ENCODE results near the gene SYNPO. TPM values are rescaled to one million over a fixed set of nuclear protein-coding genes. Genes with fewer than 3 reads are reported as not detected.

SYNPO gene
- polyA plus RNA-seq (2013) = 0.12 TPM

- Histone ChIP-seq H3K27ac (ENCODE audit: insufficient read depth in 1 of 2, low read depth in 1 of 2, low read length in 2 of 2, poor library complexity in 1 of 2, severe bottlenecking in 2 of 2) (no peak within 1 kb of the TSS), H3K4me1 (ENCODE audit: control extremely low read depth in 1 of 4, control insufficient read depth in 4 of 4, insufficient read depth in 4 of 4, low read length in 3 of 4) (peaks cover 0 to 6% (median 4%) of the 10 kb centered on the region in 4 experiments), H3K27me3 (replicated peaks in 2 of 5; ENCODE audit: control insufficient read depth in 4 of 5, insufficient read depth in 5 of 5, low read length in 4 of 5) (no peaks in the 10 kb centered on the region), H3K9me3 (ENCODE audit: control extremely low read depth in 1 of 5, control insufficient read depth in 4 of 5, insufficient read depth in 2 of 5, low read depth in 1 of 5, low read length in 4 of 5) (no peaks in the 10 kb centered on the region), H3K4me3 (ENCODE audit: control insufficient read depth in 1 of 7, extremely low read depth in 1 of 7, insufficient read depth in 4 of 7, low read depth in 2 of 7, low read length in 6 of 7) (no peak within 1 kb of the TSS), H3K36me3 (ENCODE audit: control insufficient read depth in 4 of 4, insufficient read depth in 4 of 4, low read length in 3 of 4) (no peaks in the 10 kb centered on the region)
- WGBS (ENCODE audit: insufficient coverage) = 92% methylated on average over 11 of the region's 14 CpGs
- ChIA-PET CTCF (interaction anchor here (1.3 to 1.5 kb wide), 2 partner anchors 16 to 21 kb away, joined by 3 read pairs; partner anchors contain the start of gene MYOZ3), POLR2A (no interaction called here)
- no peak for DNase-seq
Observed at GRCh38 chr5:150640311-150641005, at the start of gene SYNPO. TSS of gene SYNPO (plus strand) at chr5:150640660. CDS start at chr5:150648276, 7,616 bp downstream.

- Histone ChIP-seq H3K27ac (ENCODE audit: insufficient read depth in 1 of 2, low read depth in 1 of 2, low read length in 2 of 2, poor library complexity in 1 of 2, severe bottlenecking in 2 of 2) (no peak overlapping the region), H3K9me3 (ENCODE audit: control extremely low read depth in 1 of 5, control insufficient read depth in 4 of 5, insufficient read depth in 2 of 5, low read depth in 1 of 5, low read length in 4 of 5) (no peaks in the 10 kb centered on the region), H3K4me1 (ENCODE audit: control extremely low read depth in 1 of 4, control insufficient read depth in 4 of 4, insufficient read depth in 4 of 4, low read length in 3 of 4) (peaks cover 0 to 16% (median 3%) of the 10 kb centered on the region in 4 experiments), H3K27me3 (replicated peaks in 2 of 5; ENCODE audit: control insufficient read depth in 4 of 5, insufficient read depth in 5 of 5, low read length in 4 of 5) (no peaks in the 10 kb centered on the region), H3K4me3 (ENCODE audit: control insufficient read depth in 1 of 7, extremely low read depth in 1 of 7, insufficient read depth in 4 of 7, low read depth in 2 of 7, low read length in 6 of 7) (no peak overlapping the region), H3K36me3 (ENCODE audit: control insufficient read depth in 4 of 4, insufficient read depth in 4 of 4, low read length in 3 of 4) (no peaks in the 10 kb centered on the region)
- 95% methylated on average over 11 of the region's 12 CpGs for WGBS (ENCODE audit: insufficient coverage)
- CTCF ChIA-PET = interaction anchor here (1.2 kb wide), 1 partner anchor 28 kb away, joined by 3 read pairs; no protein-coding TSS in a partner anchor
- POLR2A ChIA-PET = no interaction called here
- DNase-seq = no peak
Observed at GRCh38 chr5:150590979-150591695, 49.3 kb upstream of the SYNPO start.

- no peak for DNase-seq
- Histone ChIP-seq H3K9me3 (ENCODE audit: control extremely low read depth in 1 of 5, control insufficient read depth in 4 of 5, insufficient read depth in 2 of 5, low read depth in 1 of 5, low read length in 4 of 5) (no peaks in the 10 kb centered on the region), H3K36me3 (ENCODE audit: control insufficient read depth in 4 of 4, insufficient read depth in 4 of 4, low read length in 3 of 4) (no peaks in the 10 kb centered on the region), H3K4me1 (ENCODE audit: control extremely low read depth in 1 of 4, control insufficient read depth in 4 of 4, insufficient read depth in 4 of 4, low read length in 3 of 4) (peaks cover 0 to 23% (median 7%) of the 10 kb centered on the region in 4 experiments), H3K4me3 (ENCODE audit: control insufficient read depth in 1 of 7, extremely low read depth in 1 of 7, insufficient read depth in 4 of 7, low read depth in 2 of 7, low read length in 6 of 7) (no peak overlapping the region), H3K27me3 (replicated peaks in 2 of 5; ENCODE audit: control insufficient read depth in 4 of 5, insufficient read depth in 5 of 5, low read length in 4 of 5) (no peaks in the 10 kb centered on the region), H3K27ac (ENCODE audit: insufficient read depth in 1 of 2, low read depth in 1 of 2, low read length in 2 of 2, poor library complexity in 1 of 2, severe bottlenecking in 2 of 2) (no peak overlapping the region)
- CTCF ChIA-PET = interaction anchor here (1.1 to 1.9 kb wide), 4 partner anchors 10 to 21 kb away, joined by 3 to 7 read pairs (median 3); no protein-coding TSS in a partner anchor
- no CpG with 5 or more reads among the region's 4 CpGs for WGBS (ENCODE audit: insufficient coverage)
- POLR2A ChIA-PET = interaction anchor here (0.6 kb wide), 1 partner anchor 10 kb away, joined by 3 read pairs; no protein-coding TSS in a partner anchor
Observed at GRCh38 chr5:150593593-150593992, 46.9 kb upstream of the SYNPO start.

GRCh38 chr5:150593996-150594395, 46.5 kb upstream of the SYNPO start:
- H3K4me3 ChIP-seq (ENCODE audit: control insufficient read depth in 1 of 7, extremely low read depth in 1 of 7, insufficient read depth in 4 of 7, low read depth in 2 of 7, low read length in 6 of 7) = no peak overlapping the region
- ChIA-PET POLR2A (interaction anchor here (0.6 kb wide), 1 partner anchor 9 kb away, joined by 3 read pairs; no protein-coding TSS in a partner anchor), CTCF (interaction anchor here (1.2 to 1.4 kb wide), 3 partner anchors 20 to 26 kb away, joined by 3 to 4 read pairs (median 3); no protein-coding TSS in a partner anchor)
- 98% methylated on average over 6 of the region's 7 CpGs for WGBS (ENCODE audit: insufficient coverage)
- DNase-seq = no peak
- peaks cover 0 to 23% (median 7%) of the 10 kb centered on the region in 4 experiments for H3K4me1 ChIP-seq (ENCODE audit: control extremely low read depth in 1 of 4, control insufficient read depth in 4 of 4, insufficient read depth in 4 of 4, low read length in 3 of 4)
- H3K27ac ChIP-seq (ENCODE audit: insufficient read depth in 1 of 2, low read depth in 1 of 2, low read length in 2 of 2, poor library complexity in 1 of 2, severe bottlenecking in 2 of 2) = no peak overlapping the region
- H3K9me3 ChIP-seq (ENCODE audit: control extremely low read depth in 1 of 5, control insufficient read depth in 4 of 5, insufficient read depth in 2 of 5, low read depth in 1 of 5, low read length in 4 of 5) = no peaks in the 10 kb centered on the region
- H3K27me3 ChIP-seq (replicated peaks in 2 of 5; ENCODE audit: control insufficient read depth in 4 of 5, insufficient read depth in 5 of 5, low read length in 4 of 5) = no peaks in the 10 kb centered on the region
- H3K36me3 ChIP-seq (ENCODE audit: control insufficient read depth in 4 of 4, insufficient read depth in 4 of 4, low read length in 3 of 4) = no peaks in the 10 kb centered on the region

- CTCF ChIA-PET = no interaction called here
- Histone ChIP-seq H3K27me3 (replicated peaks in 2 of 5; ENCODE audit: control insufficient read depth in 4 of 5, insufficient read depth in 5 of 5, low read length in 4 of 5) (no peaks in the 10 kb centered on the region), H3K27ac (ENCODE audit: insufficient read depth in 1 of 2, low read depth in 1 of 2, low read length in 2 of 2, poor library complexity in 1 of 2, severe bottlenecking in 2 of 2) (no peak overlapping the region), H3K9me3 (ENCODE audit: control extremely low read depth in 1 of 5, control insufficient read depth in 4 of 5, insufficient read depth in 2 of 5, low read depth in 1 of 5, low read length in 4 of 5) (no peaks in the 10 kb centered on the region), H3K4me1 (ENCODE audit: control extremely low read depth in 1 of 4, control insufficient read depth in 4 of 4, insufficient read depth in 4 of 4, low read length in 3 of 4) (peaks cover 0 to 23% (median 8%) of the 10 kb centered on the region in 4 experiments), H3K4me3 (ENCODE audit: control insufficient read depth in 1 of 7, extremely low read depth in 1 of 7, insufficient read depth in 4 of 7, low read depth in 2 of 7, low read length in 6 of 7) (no peak overlapping the region), H3K36me3 (ENCODE audit: control insufficient read depth in 4 of 4, insufficient read depth in 4 of 4, low read length in 3 of 4) (no peaks in the 10 kb centered on the region)
- POLR2A ChIA-PET = no interaction called here
- WGBS (ENCODE audit: insufficient coverage) = 64% methylated on average over 6 of the region's 12 CpGs
- DNase-seq = peak; percentile 6 to 38 (median 25)
Observed at GRCh38 chr5:150595466-150596031, 44.9 kb upstream of the SYNPO start.

- H3K36me3 ChIP-seq (ENCODE audit: control insufficient read depth in 4 of 4, insufficient read depth in 4 of 4, low read length in 3 of 4) = no peaks in the 10 kb centered on the region
- ChIA-PET POLR2A (no interaction called here), CTCF (interaction anchor here (0.6 kb wide), 1 partner anchor 59 kb away, joined by 4 read pairs; no protein-coding TSS in a partner anchor)
- H3K4me1 ChIP-seq (ENCODE audit: control extremely low read depth in 1 of 4, control insufficient read depth in 4 of 4, insufficient read depth in 4 of 4, low read length in 3 of 4) = peaks cover 0 to 23% (median 8%) of the 10 kb centered on the region in 4 experiments
- H3K27ac ChIP-seq (ENCODE audit: insufficient read depth in 1 of 2, low read depth in 1 of 2, low read length in 2 of 2, poor library complexity in 1 of 2, severe bottlenecking in 2 of 2) = no peak overlapping the region
- 96% methylated on average over 9 of the region's 9 CpGs for WGBS (ENCODE audit: insufficient coverage)
- H3K27me3 ChIP-seq (replicated peaks in 2 of 5; ENCODE audit: control insufficient read depth in 4 of 5, insufficient read depth in 5 of 5, low read length in 4 of 5) = no peaks in the 10 kb centered on the region
- H3K4me3 ChIP-seq (ENCODE audit: control insufficient read depth in 1 of 7, extremely low read depth in 1 of 7, insufficient read depth in 4 of 7, low read depth in 2 of 7, low read length in 6 of 7) = no peak overlapping the region
- no peaks in the 10 kb centered on the region for H3K9me3 ChIP-seq (ENCODE audit: control extremely low read depth in 1 of 5, control insufficient read depth in 4 of 5, insufficient read depth in 2 of 5, low read depth in 1 of 5, low read length in 4 of 5)
- no peak for DNase-seq
Observed at GRCh38 chr5:150596313-150596712, 44.1 kb upstream of the SYNPO start.
